K562 (cell line): ENCODE results near the gene JADE2. TPM values are rescaled to one million over a fixed set of nuclear protein-coding genes. Genes with fewer than 3 reads are reported as not detected.
A peak's percentile ranks its signal among the peaks of the same experiment; 100 is the strongest.

Source experiments
- RBFOX2 ChIP-seq: fragments of 200-400 bp; formaldehyde crosslinking; IDR thresholded peaks from 2 replicates; pipeline ENCODE4 v1.6.1; 2017; ENCODE audit warnings: low read depth, mild to moderate bottlenecking, low read length, moderate library complexity
- SPI1 ChIP-seq: IDR thresholded peaks from 2 replicates; pipeline ENCODE4 v1.6.1; 2011; ENCODE audit warnings: low read depth, low read length, control low read depth, borderline replicate concordance
- ZNF165 ChIP-seq: fragments of 250-450 bp; sonication (Bioruptor Pico); IDR thresholded peaks from 2 replicates; pipeline ENCODE4 v1.4.0; 2020; ENCODE audit warnings: borderline replicate concordance
- ZNF311 ChIP-seq: fragments of 250-450 bp; sonication (Bioruptor Pico); IDR thresholded peaks from 2 replicates; pipeline ENCODE4 v1.4.0; 2020; ENCODE audit warnings: mild to moderate bottlenecking, moderate library complexity
- polyA plus RNA-seq, 8 experiments: library from polyadenylated mRNA; depleted of rRNA in 4 of 8; stranded (reverse) in 5 of 8; unstranded in 3 of 8; fragments of >200 nt; fragmentation: Nextera tagmentation in 2 of 8; fragmentation: Illumina TruSeq in 1 of 8; extraction: Ambion mirVana in 2 of 8; extraction: Trizol in 1 of 8; gene quantifications; 2 replicates each; pipeline versions ENCODE4 v1.2.1 to v1.2.3, GENCODE V29; 2011 to 2014; ENCODE audit warnings: inconsistent platforms in 1 of 8, missing spikeins in 1 of 8
- total RNA-seq, 7 experiments: library from RNA; depleted of rRNA in 6 of 7; stranded (reverse); fragments of >200 nt in 6 of 7; fragmentation: Illumina TruSeq in 2 of 7; extraction: Trizol in 2 of 7; gene quantifications; 2 replicates each; pipeline versions ENCODE4 v1.2.1 to v1.2.3, GENCODE V29; 2011 to 2021; ENCODE audit warnings: low replicate concordance in 1 of 7
- TF ChIP-seq, protein P1 (sequence below), 3 experiments: fragments of 200-800 bp in 1 of 3; fragments of 250-450 bp in 1 of 3; fragments of 450-650 bp in 1 of 3; sonication (Bioruptor Pico) in 1 of 3; sonication (Bioruptor generic) in 1 of 3; formaldehyde crosslinking in 1 of 3; IDR thresholded peaks; 2 replicates each; pipeline versions ENCODE4 v1.6.1 to v1.8.0; 2016 to 2022; ENCODE audit warnings: mild to moderate bottlenecking in 2 of 3, missing genetic modification characterization in 2 of 3, missing compliant biosample characterization in 1 of 3, moderate library complexity in 1 of 3
- TF ChIP-seq, protein P2 (sequence below): sonication (generic); formaldehyde crosslinking; IDR thresholded peaks from 2 replicates; pipeline ENCODE4 v1.8.0; 2022; ENCODE audit warnings: mild to moderate bottlenecking, low read depth, missing genetic modification reagents

JADE2 gene
- total and polyA plus RNA-seq, 9 of the 15 experiments (the other 6 are each of a cell fraction or from before 2014, with no cell fraction given) = 0.50 to 23.3 (median 9.1) TPM

DNA sequence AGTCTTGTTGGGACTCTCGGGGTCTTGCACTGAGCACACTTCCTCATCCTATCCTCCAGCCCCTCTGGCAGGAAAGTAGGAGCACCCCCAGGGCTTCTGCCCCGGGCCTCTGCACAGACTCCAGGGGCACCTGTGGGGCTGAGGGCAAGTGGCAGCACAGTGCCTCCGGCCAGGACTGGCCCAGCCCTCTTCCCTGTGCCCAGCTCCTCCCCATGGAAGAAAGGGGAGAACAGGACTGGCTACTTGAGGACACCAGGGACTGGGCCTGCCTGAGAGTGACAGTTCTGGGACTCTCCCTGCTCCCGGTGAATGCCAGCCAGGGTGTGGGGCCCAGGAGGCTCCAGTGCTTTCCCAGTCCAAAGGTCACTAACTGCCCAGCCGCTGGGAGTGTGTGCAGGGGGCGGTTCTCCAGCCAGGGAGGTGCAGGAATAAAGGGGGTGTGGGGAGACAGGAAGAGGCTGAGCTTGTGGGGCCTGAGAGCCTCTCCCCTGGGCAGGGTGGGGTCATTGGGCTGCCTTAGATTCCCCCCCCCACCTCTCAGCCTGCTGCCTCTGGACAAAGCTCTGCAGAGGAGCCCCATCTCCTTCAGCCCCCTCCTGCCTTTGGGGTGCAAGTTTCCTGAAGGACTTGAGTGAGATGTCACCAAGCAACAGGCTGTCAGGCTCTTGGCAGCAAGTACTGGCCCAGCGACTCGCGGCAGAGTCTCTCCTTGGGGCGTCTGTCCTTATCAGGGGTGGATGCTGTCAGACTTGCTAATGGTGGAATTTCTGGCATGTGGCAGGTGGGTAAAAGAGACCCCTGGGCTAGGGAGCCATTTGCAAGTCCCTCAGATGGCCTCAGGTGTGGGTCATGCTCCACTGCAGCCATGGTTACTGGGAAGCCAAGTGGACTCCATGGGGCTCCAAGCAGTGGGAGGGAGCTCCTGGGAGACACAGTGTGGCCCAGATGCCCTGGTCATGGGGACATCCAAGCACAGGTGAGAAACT is 19.1 kb upstream of the JADE2 start (continued):
- TF ChIP-seq, protein P1, sequence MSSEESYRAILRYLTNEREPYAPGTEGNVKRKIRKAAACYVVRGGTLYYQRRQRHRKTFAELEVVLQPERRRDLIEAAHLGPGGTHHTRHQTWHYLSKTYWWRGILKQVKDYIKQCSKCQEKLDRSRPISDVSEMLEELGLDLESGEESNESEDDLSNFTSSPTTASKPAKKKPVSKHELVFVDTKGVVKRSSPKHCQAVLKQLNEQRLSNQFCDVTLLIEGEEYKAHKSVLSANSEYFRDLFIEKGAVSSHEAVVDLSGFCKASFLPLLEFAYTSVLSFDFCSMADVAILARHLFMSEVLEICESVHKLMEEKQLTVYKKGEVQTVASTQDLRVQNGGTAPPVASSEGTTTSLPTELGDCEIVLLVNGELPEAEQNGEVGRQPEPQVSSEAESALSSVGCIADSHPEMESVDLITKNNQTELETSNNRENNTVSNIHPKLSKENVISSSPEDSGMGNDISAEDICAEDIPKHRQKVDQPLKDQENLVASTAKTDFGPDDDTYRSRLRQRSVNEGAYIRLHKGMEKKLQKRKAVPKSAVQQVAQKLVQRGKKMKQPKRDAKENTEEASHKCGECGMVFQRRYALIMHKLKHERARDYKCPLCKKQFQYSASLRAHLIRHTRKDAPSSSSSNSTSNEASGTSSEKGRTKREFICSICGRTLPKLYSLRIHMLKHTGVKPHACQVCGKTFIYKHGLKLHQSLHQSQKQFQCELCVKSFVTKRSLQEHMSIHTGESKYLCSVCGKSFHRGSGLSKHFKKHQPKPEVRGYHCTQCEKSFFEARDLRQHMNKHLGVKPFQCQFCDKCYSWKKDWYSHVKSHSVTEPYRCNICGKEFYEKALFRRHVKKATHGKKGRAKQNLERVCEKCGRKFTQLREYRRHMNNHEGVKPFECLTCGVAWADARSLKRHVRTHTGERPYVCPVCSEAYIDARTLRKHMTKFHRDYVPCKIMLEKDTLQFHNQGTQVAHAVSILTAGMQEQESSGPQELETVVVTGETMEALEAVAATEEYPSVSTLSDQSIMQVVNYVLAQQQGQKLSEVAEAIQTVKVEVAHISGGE (CRISPR knock-in tag; IDR thresholded peaks at IDR 0.05) = 0 out of 6 replicates have a peak, but pooled peaks of 1 of the 3 experiments have one; percentile 15
- TF ChIP-seq SPI1 (0 out of 2 replicates have a peak, but pooled peaks have one; percentile 29), ZNF165 (CRISPR knock-in tag) (peak; percentile 94), RBFOX2 (0 out of 2 replicates have a peak, but pooled peaks have one; percentile 24), ZNF311 (CRISPR knock-in tag) (peak; percentile 72; the same call in 1 of the 2 replicates)
- TF ChIP-seq, protein P2, sequence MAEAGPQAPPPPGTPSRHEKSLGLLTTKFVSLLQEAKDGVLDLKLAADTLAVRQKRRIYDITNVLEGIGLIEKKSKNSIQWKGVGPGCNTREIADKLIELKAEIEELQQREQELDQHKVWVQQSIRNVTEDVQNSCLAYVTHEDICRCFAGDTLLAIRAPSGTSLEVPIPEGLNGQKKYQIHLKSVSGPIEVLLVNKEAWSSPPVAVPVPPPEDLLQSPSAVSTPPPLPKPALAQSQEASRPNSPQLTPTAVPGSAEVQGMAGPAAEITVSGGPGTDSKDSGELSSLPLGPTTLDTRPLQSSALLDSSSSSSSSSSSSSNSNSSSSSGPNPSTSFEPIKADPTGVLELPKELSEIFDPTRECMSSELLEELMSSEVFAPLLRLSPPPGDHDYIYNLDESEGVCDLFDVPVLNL (CRISPR knock-in tag) = no peak
